MCF 10A (cell line): Measurements from ENCODE around the gene GALNT10. TPM values are rescaled to one million over a fixed set of nuclear protein-coding genes. Genes with fewer than 3 reads are reported as not detected.
A peak's percentile ranks its signal among the peaks of the same experiment; 100 is the strongest.
"Not testable (repeated sequence)": the region's sequence is repeated elsewhere in the genome, so short reads cannot be mapped to it uniquely, and the experiment has no call there.

Experiments used
- BruUV-seq: library from RNA; stranded (reverse); fragments of 400-500 nt; replicated peaks from 2 replicates; lab custom pipeline; 2021; lab: Mats Ljungman, UMichigan
- CTCF ChIA-PET: fragments of 300-600 bp; sonication (Branson Sonifier 250); formaldehyde crosslinking; extraction: SDS; loops from one replicate; lab custom pipeline; 2021; ENCODE audit warnings: antibody characterized with exemption, inconsistent platforms; lab: Yijun Ruan, JAX
- POLR2A ChIA-PET: fragments of 300-600, 350-650 bp; sonication (Branson Sonifier 250); formaldehyde crosslinking; extraction: SDS; loops from one replicate; lab custom pipeline; 2020; ENCODE audit warnings: antibody characterized with exemption, inconsistent platforms; lab: Yijun Ruan, JAX
- DNase-seq: peaks from one replicate; pipeline ENCODE4 v3.0.0-alpha.2; 2018; ENCODE audit not compliant: unreplicated experiment
- H3K27ac Mint-ChIP-seq: one replicate; pipeline ENCODE4 v1.8.0; 2022; ENCODE audit warnings: mild to moderate bottlenecking, low read depth, mixed read lengths; ENCODE audit not compliant: unreplicated experiment
- H3K27me3 Mint-ChIP-seq: one replicate; pipeline ENCODE4 v1.8.0; 2022; ENCODE audit warnings: mixed read lengths; ENCODE audit not compliant: insufficient read depth, unreplicated experiment
- H3K36me3 Mint-ChIP-seq: one replicate; pipeline ENCODE4 v1.8.0; 2022; ENCODE audit warnings: mild to moderate bottlenecking, moderate library complexity, mixed read lengths; ENCODE audit not compliant: insufficient read depth, unreplicated experiment
- H3K4me1 Mint-ChIP-seq: one replicate; pipeline ENCODE4 v1.8.0; 2022; ENCODE audit warnings: mixed read lengths; ENCODE audit not compliant: insufficient read depth, unreplicated experiment
- H3K4me3 Mint-ChIP-seq: one replicate; pipeline ENCODE4 v1.8.0; 2022; ENCODE audit warnings: mild to moderate bottlenecking, moderate library complexity, mixed read lengths; ENCODE audit not compliant: unreplicated experiment
- H3K9me3 Mint-ChIP-seq: one replicate; pipeline ENCODE4 v1.8.0; 2022; ENCODE audit warnings: mixed read lengths; ENCODE audit not compliant: unreplicated experiment
- CTCF ChIP-seq: fragments of 200-600 bp; IDR thresholded peaks from one replicate; pipeline ENCODE4 v1.8.0; 2022; ENCODE audit warnings: antibody characterized with exemption, mild to moderate bottlenecking; ENCODE audit not compliant: unreplicated experiment
- intact Hi-C: fragments of 100-400 bp; cut with micrococcal nuclease; formaldehyde crosslinking; loops from 2 replicates; pipeline ENCODE4 v1.14.1; 2022
- total RNA-seq: library from RNA; stranded (reverse); gene quantifications from 2 replicates; pipeline ENCODE4 v1.2.3, GENCODE V29; 2022

GALNT10 gene
- total RNA-seq, 1 experiment from 2014 or later, result 57.4 TPM

DNA sequence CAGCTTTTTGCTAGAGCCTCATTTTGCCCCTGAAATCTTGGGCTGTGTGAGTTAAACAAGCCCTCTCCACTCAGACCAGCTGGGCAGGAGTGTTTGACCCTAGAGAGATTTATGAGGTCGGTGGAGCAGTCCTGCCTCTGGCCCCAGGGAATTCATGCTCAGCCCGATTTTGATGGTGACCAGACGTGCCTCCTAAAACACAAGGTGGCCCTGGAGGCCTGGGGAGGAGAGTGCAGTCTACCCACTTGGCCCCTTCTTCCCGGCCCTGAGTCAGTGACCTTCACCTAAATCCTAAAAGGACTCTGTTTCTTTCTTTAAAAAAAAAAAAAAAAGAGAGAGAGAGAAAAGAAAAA, 168.7 kb downstream of the GALNT10 start:
- intact Hi-C loops, result no loop called here
- H3K4me3 Mint-ChIP-seq, result no peak overlapping the region
- no peaks in the 10 kb centered on the region for H3K9me3 Mint-ChIP-seq
- ChIA-PET POLR2A (no interaction called here), CTCF (no interaction called here)
- H3K4me1 Mint-ChIP-seq, result peaks cover 39% of the 10 kb centered on the region
- H3K36me3 Mint-ChIP-seq, result no peaks in the 10 kb centered on the region
- H3K27me3 Mint-ChIP-seq, result no peaks in the 10 kb centered on the region
- DNase-seq, result no peak
- TF ChIP-seq CTCF, result no peak
- no TSS peak for BruUV-seq
- no peak overlapping the region for H3K27ac Mint-ChIP-seq

DNA sequence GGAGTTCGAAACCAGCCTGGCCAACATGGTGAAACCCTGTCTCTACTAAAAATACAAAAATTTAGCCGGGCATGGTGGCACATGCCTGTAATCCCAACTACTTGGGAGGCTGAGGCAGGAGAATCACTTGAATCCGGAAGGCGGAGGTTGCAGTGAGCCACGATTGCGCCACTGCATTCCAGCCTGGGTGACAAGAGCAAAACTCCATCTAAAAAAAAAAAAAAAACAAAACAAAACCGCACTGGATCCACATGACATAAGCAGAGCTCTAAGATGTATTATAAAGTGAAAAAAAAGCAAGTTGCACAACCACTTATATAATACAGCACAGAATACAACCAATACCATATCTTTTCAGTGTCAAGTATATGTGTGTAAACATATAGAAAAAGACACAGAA, 169.7 kb downstream of the GALNT10 start:
- BruUV-seq, H3K27ac Mint-ChIP-seq, H3K36me3 Mint-ChIP-seq, intact Hi-C loops, H3K4me3 Mint-ChIP-seq, H3K9me3 Mint-ChIP-seq, H3K27me3 Mint-ChIP-seq, CTCF ChIA-PET: not testable (repeated sequence)
- peak; percentile 76 for DNase-seq
- H3K4me1 Mint-ChIP-seq, result peaks cover 32% of the 10 kb centered on the region
- POLR2A ChIA-PET, result interaction anchor here (0.6 kb wide), 2 partner anchors 12 to 171 kb away, joined by 3 read pairs; no protein-coding TSS in a partner anchor

DNA sequence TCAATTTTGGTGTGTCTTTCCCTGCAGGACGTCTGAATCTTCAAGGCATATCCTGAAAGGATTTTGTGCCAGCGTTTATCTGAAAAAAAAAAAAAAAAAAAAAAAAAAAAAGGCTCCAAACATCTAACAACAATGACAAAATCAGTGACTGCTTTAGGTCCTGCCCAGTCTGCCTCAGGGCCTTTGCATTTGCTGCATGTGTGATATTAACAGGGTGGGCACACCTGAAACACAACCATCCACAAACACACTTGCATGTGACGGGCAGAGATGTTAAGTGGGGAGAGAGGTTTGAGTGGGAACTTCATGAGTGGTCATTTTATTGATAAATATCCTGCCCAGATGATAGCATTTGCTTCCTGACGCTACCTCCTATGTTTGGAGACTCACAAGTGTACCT, 172.9 kb downstream of the GALNT10 start:
- Mint-ChIP-seq H3K9me3 (no peaks in the 10 kb centered on the region), H3K27me3 (no peaks in the 10 kb centered on the region), H3K27ac (no peak overlapping the region), H3K4me3 (no peak overlapping the region), H3K4me1 (peaks cover 31% of the 10 kb centered on the region), H3K36me3 (no peaks in the 10 kb centered on the region)
- POLR2A ChIA-PET, result interaction anchor here (0.7 kb wide), 1 partner anchor 74 kb away, joined by 4 read pairs; no protein-coding TSS in a partner anchor
- intact Hi-C loops, result no loop called here
- no peak for DNase-seq
- no TSS peak for BruUV-seq
- CTCF ChIA-PET, result interaction anchor here (1.5 to 1.8 kb wide), 2 partner anchors 10 to 41 kb away, joined by 6 read pairs; no protein-coding TSS in a partner anchor
- no peak for TF ChIP-seq CTCF

- intact Hi-C loops, result no loop called here
- no peak for DNase-seq
- no TSS peak for BruUV-seq
- ChIA-PET POLR2A (interaction anchor here (0.7 to 2.3 kb wide), 4 partner anchors 10 to 171 kb away, joined by 3 to 14 read pairs (median 5); no protein-coding TSS in a partner anchor), CTCF (interaction anchor here (0.6 to 1.3 kb wide), 3 partner anchors 79 to 172 kb away, joined by 3 to 5 read pairs (median 3); no protein-coding TSS in a partner anchor)
- TF ChIP-seq CTCF, result no peak
- H3K27me3 Mint-ChIP-seq, result no peaks in the 10 kb centered on the region
- peaks cover 41% of the 10 kb centered on the region for H3K4me1 Mint-ChIP-seq
- H3K4me3 Mint-ChIP-seq, result no peak overlapping the region
- H3K27ac Mint-ChIP-seq, result no peak overlapping the region
- H3K36me3 Mint-ChIP-seq, result peaks cover 3% of the 10 kb centered on the region
- no peaks in the 10 kb centered on the region for H3K9me3 Mint-ChIP-seq
Measured at GRCh38 chr5:154364771-154365170, 174.2 kb downstream of the GALNT10 start.
